ENCODE measurements around the gene SMARCD1. TPM values are rescaled to one million over a fixed set of nuclear protein-coding genes. Genes with fewer than 3 reads are reported as not detected.
A peak's percentile ranks its signal among the peaks of the same experiment; 100 is the strongest.
"Not testable (repeated sequence)": the region's sequence is repeated elsewhere in the genome, so short reads cannot be mapped to it uniquely, and the experiment has no call there.

Gene SMARCD1
- total RNA-seq, 2 donors from 2014 or later: 29.6 to 35.5 TPM

- peaks cover 20% of the 10 kb centered on the region for H3K36me3 ChIP-seq
Measured at GRCh38 chr12:50142993-50143392, 57.9 kb downstream of the SMARCD1 start.

GRCh38 chr12:50145439-50145838, 60.3 kb downstream of the SMARCD1 start:
- TF ChIP-seq, protein P1, sequence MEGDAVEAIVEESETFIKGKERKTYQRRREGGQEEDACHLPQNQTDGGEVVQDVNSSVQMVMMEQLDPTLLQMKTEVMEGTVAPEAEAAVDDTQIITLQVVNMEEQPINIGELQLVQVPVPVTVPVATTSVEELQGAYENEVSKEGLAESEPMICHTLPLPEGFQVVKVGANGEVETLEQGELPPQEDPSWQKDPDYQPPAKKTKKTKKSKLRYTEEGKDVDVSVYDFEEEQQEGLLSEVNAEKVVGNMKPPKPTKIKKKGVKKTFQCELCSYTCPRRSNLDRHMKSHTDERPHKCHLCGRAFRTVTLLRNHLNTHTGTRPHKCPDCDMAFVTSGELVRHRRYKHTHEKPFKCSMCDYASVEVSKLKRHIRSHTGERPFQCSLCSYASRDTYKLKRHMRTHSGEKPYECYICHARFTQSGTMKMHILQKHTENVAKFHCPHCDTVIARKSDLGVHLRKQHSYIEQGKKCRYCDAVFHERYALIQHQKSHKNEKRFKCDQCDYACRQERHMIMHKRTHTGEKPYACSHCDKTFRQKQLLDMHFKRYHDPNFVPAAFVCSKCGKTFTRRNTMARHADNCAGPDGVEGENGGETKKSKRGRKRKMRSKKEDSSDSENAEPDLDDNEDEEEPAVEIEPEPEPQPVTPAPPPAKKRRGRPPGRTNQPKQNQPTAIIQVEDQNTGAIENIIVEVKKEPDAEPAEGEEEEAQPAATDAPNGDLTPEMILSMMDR (IDR thresholded peaks at IDR 0.05): no peak
- no peak for DNase-seq (ENCODE audit: low spot score)
- Histone ChIP-seq H3K27ac (peak overlapping the region in 1 of 2 donors; percentile 37), H3K4me3 (no peak overlapping the region), H3K27me3 (no peaks in the 10 kb centered on the region), H3K9me3 (no peaks in the 10 kb centered on the region), H3K4me1 (peaks cover 0 to 3% of the 10 kb centered on the region in 2 donors), H3K36me3 (peaks cover 17% of the 10 kb centered on the region)

More at GRCh38 chr12:50142993-50143392, 57.9 kb downstream of the SMARCD1 start:
- Histone ChIP-seq H3K27ac (no peak overlapping the region), H3K9me3 (no peaks in the 10 kb centered on the region), H3K4me3 (no peak overlapping the region), H3K27me3 (no peaks in the 10 kb centered on the region), H3K4me1 (no peaks in the 10 kb centered on the region)
- TF ChIP-seq, protein P1 (IDR thresholded peaks at IDR 0.05): no peak
- no peak for DNase-seq (ENCODE audit: low spot score)

- H3K4me1 ChIP-seq: peaks cover 0 to 11% of the 10 kb centered on the region in 2 donors
- DNase-seq (ENCODE audit: low spot score): no peak
- no peaks in the 10 kb centered on the region for H3K9me3 ChIP-seq
- no peak overlapping the region for H3K27ac ChIP-seq
- H3K36me3 ChIP-seq: peaks cover under 1% of the 10 kb centered on the region
- TF ChIP-seq, protein P1 (IDR thresholded peaks at IDR 0.05): no peak
- no peaks in the 10 kb centered on the region for H3K27me3 ChIP-seq
- H3K4me3 ChIP-seq: no peak overlapping the region
Measured at GRCh38 chr12:50147281-50147680, 62.1 kb downstream of the SMARCD1 start.

DNA sequence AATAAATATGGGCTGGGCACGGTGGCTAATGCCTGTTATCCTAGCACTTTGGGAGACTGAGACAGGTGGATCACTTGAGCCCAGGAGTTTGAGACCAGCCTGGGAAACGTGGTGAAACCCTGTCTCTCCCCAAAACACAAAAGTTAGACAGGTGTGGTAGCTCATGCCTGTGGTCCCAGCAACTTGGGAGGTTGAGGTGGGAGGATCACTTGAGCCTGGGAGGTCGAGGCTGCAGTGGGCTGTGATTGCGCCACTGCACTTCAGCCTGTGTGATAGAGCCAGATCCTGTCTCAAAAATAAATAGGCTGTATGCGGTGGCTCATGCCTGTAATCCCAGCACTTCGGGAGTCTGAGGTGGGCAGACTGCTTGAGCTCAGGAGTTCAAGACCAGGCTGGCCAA, 62.9 kb downstream of the SMARCD1 start:
- not testable (repeated sequence) for H3K9me3 ChIP-seq; H3K27ac ChIP-seq; H3K36me3 ChIP-seq; H3K4me3 ChIP-seq; H3K27me3 ChIP-seq; DNase-seq (ENCODE audit: low spot score)
- H3K4me1 ChIP-seq: peaks cover 0 to 11% of the 10 kb centered on the region in 2 donors

GRCh38 chr12:50149311-50149710, 64.2 kb downstream of the SMARCD1 start:
- H3K36me3 ChIP-seq: no peaks in the 10 kb centered on the region
- no peaks in the 10 kb centered on the region for H3K27me3 ChIP-seq
- no peak for DNase-seq (ENCODE audit: low spot score)
- no peak overlapping the region for H3K27ac ChIP-seq
- peaks cover 0 to 11% of the 10 kb centered on the region in 2 donors for H3K4me1 ChIP-seq
- no peak overlapping the region for H3K4me3 ChIP-seq
- H3K9me3 ChIP-seq: no peaks in the 10 kb centered on the region
- TF ChIP-seq, protein P1 (IDR thresholded peaks at IDR 0.05): no peak

Other genes starting within 250 kb of the SMARCD1 start
- 1 to 10 TPM; 1.8 to 2.0 TPM for gene BCDIN3D, start 242.2 kb upstream of the SMARCD1 start, total RNA-seq
- gene FAIM2, start 181.4 kb upstream of the SMARCD1 start, total RNA-seq: 1 to 10 TPM; 4.6 to 9.8 TPM
- gene AQP2, start 134.6 kb upstream of the SMARCD1 start, total RNA-seq: under 1 TPM in 1 of 2 donors, not detected in 1; 0.83 TPM
- 1 to 10 TPM in 1 of 2 donors, not detected in 1; 2.1 TPM for gene AQP5, start 123.5 kb upstream of the SMARCD1 start, total RNA-seq
- under 1 TPM in 1 of 2 donors, not detected in 1; 0.08 TPM for gene AQP6, start 112.4 kb upstream of the SMARCD1 start, total RNA-seq
- gene RACGAP1, start 59.8 kb upstream of the SMARCD1 start, total RNA-seq: 1 to 10 TPM; 2.6 to 3.3 TPM
- 1 to 10 TPM in 1 of 2 donors, under 1 TPM in 1; 0.24 to 1.4 TPM for gene ASIC1, start 27.7 kb upstream of the SMARCD1 start, total RNA-seq
- gene GPD1, start 18.7 kb downstream of the SMARCD1 start, total RNA-seq: 10 to 100 TPM in 1 of 2 donors, 1 to 10 TPM in 1; 8.8 to 38.7 TPM
- 100 to 1,000 TPM; 139 to 181 TPM for gene COX14, start 26.9 kb downstream of the SMARCD1 start, total RNA-seq
- 10 to 100 TPM in 1 of 2 donors, 1 to 10 TPM in 1; 6.7 to 11.2 TPM for gene CERS5, start 82.0 kb downstream of the SMARCD1 start, total RNA-seq
- gene LIMA1, start 198.2 kb downstream of the SMARCD1 start, total RNA-seq: 10 to 100 TPM; 20.7 to 28.3 TPM